Liver (tissue), 9 donors: ENCODE measurements around the gene MIEN1. TPM values are rescaled to one million over a fixed set of nuclear protein-coding genes. Genes with fewer than 3 reads are reported as not detected.

Source experiments
- DNase-seq: peaks from one replicate; pipeline ENCODE4 v3.0.0-alpha.2; 2017; ENCODE audit warnings: low spot score
- H3K27ac ChIP-seq, 2 donors: one replicate each; pipeline ENCODE4 v1.7.0; 2013; ENCODE audit warnings: inconsistent platforms in 2 of 2, low read length in 2 of 2, control low read depth in 1 of 2, low read depth in 1 of 2, mild to moderate bottlenecking in 1 of 2
- H3K27me3 ChIP-seq, 4 donors: one replicate each; pipeline versions ENCODE4 v1.6.1 to v1.7.0; 2013; ENCODE audit warnings: low read length in 3 of 4, inconsistent platforms in 1 of 4, mild to moderate bottlenecking in 1 of 4, moderate library complexity in 1 of 4; ENCODE audit not compliant: control insufficient read depth in 4 of 4, insufficient read depth in 4 of 4
- H3K36me3 ChIP-seq, 4 donors: one replicate each; pipeline versions ENCODE4 v1.6.1 to v1.7.0; 2013; ENCODE audit warnings: low read length in 3 of 4, mild to moderate bottlenecking in 3 of 4, low read depth in 1 of 4, moderate library complexity in 1 of 4; ENCODE audit not compliant: control insufficient read depth in 4 of 4, insufficient read depth in 3 of 4
- H3K4me1 ChIP-seq, 4 donors: one replicate each; pipeline versions ENCODE4 v1.6.1 to v1.7.0; 2013; ENCODE audit warnings: low read length in 3 of 4, mild to moderate bottlenecking in 3 of 4, moderate library complexity in 1 of 4; ENCODE audit not compliant: control insufficient read depth in 4 of 4, insufficient read depth in 4 of 4
- H3K4me3 ChIP-seq, 3 donors: one replicate each; pipeline versions ENCODE4 v1.6.1 to v1.7.0; 2013; ENCODE audit warnings: low read length in 3 of 3, control low read depth in 1 of 3, low read depth in 1 of 3, mild to moderate bottlenecking in 1 of 3
- H3K9ac ChIP-seq, 2 donors: one replicate each; pipeline ENCODE4 v1.7.0; 2013; ENCODE audit warnings: low read length in 2 of 2, mild to moderate bottlenecking in 2 of 2, moderate library complexity in 2 of 2, control low read depth in 1 of 2, low read depth in 1 of 2
- H3K9me3 ChIP-seq, 4 donors: one replicate each; pipeline versions ENCODE4 v1.6.1 to v1.7.0; 2013; ENCODE audit warnings: low read length in 3 of 4; ENCODE audit not compliant: control insufficient read depth in 4 of 4
- ATF3 ChIP-seq: IDR thresholded peaks from 2 replicates; pipeline ENCODE4 v1.6.1; 2016; ENCODE audit warnings: antibody characterized with exemption
- EGR1 ChIP-seq, 2 donors: IDR thresholded peaks; 2 replicates each; pipeline ENCODE4 v1.6.1; 2016 to 2018; ENCODE audit warnings: antibody characterized with exemption in 2 of 2, low read depth in 2 of 2
- GABPA ChIP-seq, 2 donors: IDR thresholded peaks in 1 of 2; conservative IDR thresholded peaks in 1 of 2; 2 replicates each; pipeline ENCODE4 v1.6.1; 2016; ENCODE audit warnings: antibody characterized with exemption in 2 of 2, mild to moderate bottlenecking in 1 of 2, moderate library complexity in 1 of 2
- HNF4G ChIP-seq: IDR thresholded peaks from 2 replicates; pipeline ENCODE4 v1.6.1; 2016; ENCODE audit warnings: antibody characterized with exemption
- JUND ChIP-seq, 2 donors: IDR thresholded peaks; 2 replicates each; pipeline ENCODE4 v1.6.1; 2016; ENCODE audit warnings: antibody characterized with exemption in 2 of 2
- NR2F2 ChIP-seq: IDR thresholded peaks from 2 replicates; pipeline ENCODE4 v1.6.1; 2016; ENCODE audit warnings: antibody characterized with exemption
- RAD21 ChIP-seq, 2 donors: IDR thresholded peaks; 2 replicates each; pipeline ENCODE4 v1.6.1; 2016; ENCODE audit warnings: antibody characterized with exemption in 2 of 2, mild to moderate bottlenecking in 2 of 2
- RXRA ChIP-seq, 2 donors: IDR thresholded peaks; 2 replicates each; pipeline ENCODE4 v1.6.1; 2017 to 2018; ENCODE audit warnings: antibody characterized with exemption in 2 of 2, mild to moderate bottlenecking in 1 of 2
- SP1 ChIP-seq: IDR thresholded peaks from 2 replicates; pipeline ENCODE4 v1.6.1; 2018; ENCODE audit warnings: antibody characterized with exemption, mild to moderate bottlenecking
- TAF1 ChIP-seq: conservative IDR thresholded peaks from 2 replicates; pipeline ENCODE4 v1.6.1; 2016; ENCODE audit warnings: antibody characterized with exemption, mild to moderate bottlenecking
- YY1 ChIP-seq: IDR thresholded peaks from 2 replicates; pipeline ENCODE4 v1.6.1; 2016; ENCODE audit warnings: antibody characterized with exemption, mild to moderate bottlenecking
- WGBS: extraction: QIAGEN DNeasy Blood & Tissue Kit; methylation state at CpG from one replicate; pipeline ENCODE4 v1.1.7; 2013; 5-methylcytosine and 5-hydroxymethylcytosine counted together
- polyA plus RNA-seq, 2 donors: library from polyadenylated mRNA; stranded (reverse) in 1 of 2; unstranded in 1 of 2; fragments of 200-250 nt in 1 of 2; fragments of >200 nt in 1 of 2; fragmentation: Nextera tagmentation in 1 of 2; extraction: Ambion mirVana in 1 of 2; gene quantifications; one replicate each; pipeline versions ENCODE4 v1.2.1 to v1.2.3, GENCODE V29; 2013 to 2015
- total RNA-seq, 2 donors: library from RNA; depleted of rRNA; stranded (reverse); fragments of >200 nt; gene quantifications; one replicate each; pipeline ENCODE4 v1.2.3, GENCODE V29; 2014
- TF ChIP-seq, protein P1 (sequence below): IDR thresholded peaks from 2 replicates; pipeline ENCODE4 v1.6.1; 2016; ENCODE audit warnings: antibody characterized with exemption, mild to moderate bottlenecking
- TF ChIP-seq, protein P2 (sequence below): IDR thresholded peaks from 2 replicates; pipeline ENCODE4 v1.6.1; 2016; ENCODE audit warnings: antibody characterized with exemption
- TF ChIP-seq, protein P3 (sequence below): fragments of 150-350 bp; IDR thresholded peaks from 2 replicates; pipeline ENCODE4 v1.5.1; 2017; ENCODE audit warnings: improper control_type of control experiment, low read depth, low read length; ENCODE audit not compliant: missing input control
- TF ChIP-seq, protein P4 (sequence below): IDR thresholded peaks from 2 replicates; pipeline ENCODE4 v1.6.1; 2016; ENCODE audit warnings: antibody characterized with exemption
- donor health status: healthy.
- donor health status: healthy.
- donor health status: healthy.
- donor health status: healthy.
- donor health status: healthy.

MIEN1 gene
- total and polyA plus RNA-seq, 4 donors = 11.1 to 99.0 (median 29.0) TPM

DNA sequence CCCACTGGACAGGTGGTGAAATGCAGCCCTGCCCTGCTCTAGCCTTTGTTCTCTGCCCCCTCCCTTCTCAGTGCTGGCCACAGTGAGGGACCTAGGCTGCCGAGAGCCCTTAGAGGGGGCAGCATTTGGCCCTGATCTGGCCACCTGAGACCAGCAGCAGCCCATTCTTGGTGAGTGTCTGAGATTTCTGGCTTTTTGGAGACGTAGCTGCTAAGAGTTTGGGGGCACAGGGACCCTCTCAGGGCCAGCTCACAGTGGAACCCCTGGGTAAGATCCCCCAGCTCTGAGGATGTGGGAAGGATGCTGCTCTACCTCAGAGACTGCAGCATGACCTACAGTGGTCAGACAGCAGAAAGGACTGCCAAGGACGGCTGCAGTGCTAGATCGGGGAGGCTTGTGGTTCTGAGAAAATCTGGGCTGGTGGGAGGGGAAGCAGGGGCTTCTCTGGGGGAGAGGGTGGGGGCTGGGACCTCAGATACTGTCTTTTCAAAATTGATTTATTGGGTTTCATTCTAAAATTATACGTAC is 20.7 kb upstream of the MIEN1 start:
- no peak for DNase-seq
- Histone ChIP-seq H3K4me3 (no peak overlapping the region), H3K27ac (no peak overlapping the region), H3K27me3 (no peaks in the 10 kb centered on the region), H3K9me3 (no peaks in the 10 kb centered on the region), H3K4me1 (peaks cover 2 to 14% (median 4%) of the 10 kb centered on the region in 4 donors), H3K36me3 (peaks cover 0 to 6% (median under 1%) of the 10 kb centered on the region in 4 donors), H3K9ac (no peak overlapping the region)
- 80% methylated on average over 5 of the region's 5 CpGs for WGBS
- TF ChIP-seq ATF3 (no peak), TAF1 (no peak), RAD21 (IDR thresholded peaks at IDR 0.05) (no peak), JUND (IDR thresholded peaks at IDR 0.05) (no peak), GABPA (IDR thresholded peaks at IDR 0.05 in 1 of 2, conservative IDR thresholded peaks at IDR 0.05 in 1 of 2) (no peak), NR2F2 (no peak), HNF4G (no peak), EGR1 (IDR thresholded peaks at IDR 0.05; ENCODE audit: low read depth in 2 of 2) (no peak), RXRA (IDR thresholded peaks at IDR 0.05) (no peak), SP1 (no peak)
- TF ChIP-seq, protein P1, sequence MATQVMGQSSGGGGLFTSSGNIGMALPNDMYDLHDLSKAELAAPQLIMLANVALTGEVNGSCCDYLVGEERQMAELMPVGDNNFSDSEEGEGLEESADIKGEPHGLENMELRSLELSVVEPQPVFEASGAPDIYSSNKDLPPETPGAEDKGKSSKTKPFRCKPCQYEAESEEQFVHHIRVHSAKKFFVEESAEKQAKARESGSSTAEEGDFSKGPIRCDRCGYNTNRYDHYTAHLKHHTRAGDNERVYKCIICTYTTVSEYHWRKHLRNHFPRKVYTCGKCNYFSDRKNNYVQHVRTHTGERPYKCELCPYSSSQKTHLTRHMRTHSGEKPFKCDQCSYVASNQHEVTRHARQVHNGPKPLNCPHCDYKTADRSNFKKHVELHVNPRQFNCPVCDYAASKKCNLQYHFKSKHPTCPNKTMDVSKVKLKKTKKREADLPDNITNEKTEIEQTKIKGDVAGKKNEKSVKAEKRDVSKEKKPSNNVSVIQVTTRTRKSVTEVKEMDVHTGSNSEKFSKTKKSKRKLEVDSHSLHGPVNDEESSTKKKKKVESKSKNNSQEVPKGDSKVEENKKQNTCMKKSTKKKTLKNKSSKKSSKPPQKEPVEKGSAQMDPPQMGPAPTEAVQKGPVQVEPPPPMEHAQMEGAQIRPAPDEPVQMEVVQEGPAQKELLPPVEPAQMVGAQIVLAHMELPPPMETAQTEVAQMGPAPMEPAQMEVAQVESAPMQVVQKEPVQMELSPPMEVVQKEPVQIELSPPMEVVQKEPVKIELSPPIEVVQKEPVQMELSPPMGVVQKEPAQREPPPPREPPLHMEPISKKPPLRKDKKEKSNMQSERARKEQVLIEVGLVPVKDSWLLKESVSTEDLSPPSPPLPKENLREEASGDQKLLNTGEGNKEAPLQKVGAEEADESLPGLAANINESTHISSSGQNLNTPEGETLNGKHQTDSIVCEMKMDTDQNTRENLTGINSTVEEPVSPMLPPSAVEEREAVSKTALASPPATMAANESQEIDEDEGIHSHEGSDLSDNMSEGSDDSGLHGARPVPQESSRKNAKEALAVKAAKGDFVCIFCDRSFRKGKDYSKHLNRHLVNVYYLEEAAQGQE = no peak
- TF ChIP-seq, protein P2, sequence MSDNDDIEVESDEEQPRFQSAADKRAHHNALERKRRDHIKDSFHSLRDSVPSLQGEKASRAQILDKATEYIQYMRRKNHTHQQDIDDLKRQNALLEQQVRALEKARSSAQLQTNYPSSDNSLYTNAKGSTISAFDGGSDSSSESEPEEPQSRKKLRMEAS = no peak
- TF ChIP-seq, protein P3, sequence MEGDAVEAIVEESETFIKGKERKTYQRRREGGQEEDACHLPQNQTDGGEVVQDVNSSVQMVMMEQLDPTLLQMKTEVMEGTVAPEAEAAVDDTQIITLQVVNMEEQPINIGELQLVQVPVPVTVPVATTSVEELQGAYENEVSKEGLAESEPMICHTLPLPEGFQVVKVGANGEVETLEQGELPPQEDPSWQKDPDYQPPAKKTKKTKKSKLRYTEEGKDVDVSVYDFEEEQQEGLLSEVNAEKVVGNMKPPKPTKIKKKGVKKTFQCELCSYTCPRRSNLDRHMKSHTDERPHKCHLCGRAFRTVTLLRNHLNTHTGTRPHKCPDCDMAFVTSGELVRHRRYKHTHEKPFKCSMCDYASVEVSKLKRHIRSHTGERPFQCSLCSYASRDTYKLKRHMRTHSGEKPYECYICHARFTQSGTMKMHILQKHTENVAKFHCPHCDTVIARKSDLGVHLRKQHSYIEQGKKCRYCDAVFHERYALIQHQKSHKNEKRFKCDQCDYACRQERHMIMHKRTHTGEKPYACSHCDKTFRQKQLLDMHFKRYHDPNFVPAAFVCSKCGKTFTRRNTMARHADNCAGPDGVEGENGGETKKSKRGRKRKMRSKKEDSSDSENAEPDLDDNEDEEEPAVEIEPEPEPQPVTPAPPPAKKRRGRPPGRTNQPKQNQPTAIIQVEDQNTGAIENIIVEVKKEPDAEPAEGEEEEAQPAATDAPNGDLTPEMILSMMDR = no peak

GRCh38 chr17:39750131-39751015 is 20.0 kb upstream of the MIEN1 start:
- WGBS = 48% methylated on average over 9 of the region's 9 CpGs
- peaks cover 1 to 8% (median 2%) of the 10 kb centered on the region in 4 donors for H3K36me3 ChIP-seq
- H3K9me3 ChIP-seq = no peaks in the 10 kb centered on the region
- no peak overlapping the region for H3K4me3 ChIP-seq
- no peak overlapping the region for H3K9ac ChIP-seq
- no peak for TF ChIP-seq JUND (IDR thresholded peaks at IDR 0.05)
- TF ChIP-seq EGR1 (IDR thresholded peaks at IDR 0.05; ENCODE audit: low read depth in 2 of 2) = no peak
- TF ChIP-seq YY1 = no peak
- TF ChIP-seq, protein P4, sequence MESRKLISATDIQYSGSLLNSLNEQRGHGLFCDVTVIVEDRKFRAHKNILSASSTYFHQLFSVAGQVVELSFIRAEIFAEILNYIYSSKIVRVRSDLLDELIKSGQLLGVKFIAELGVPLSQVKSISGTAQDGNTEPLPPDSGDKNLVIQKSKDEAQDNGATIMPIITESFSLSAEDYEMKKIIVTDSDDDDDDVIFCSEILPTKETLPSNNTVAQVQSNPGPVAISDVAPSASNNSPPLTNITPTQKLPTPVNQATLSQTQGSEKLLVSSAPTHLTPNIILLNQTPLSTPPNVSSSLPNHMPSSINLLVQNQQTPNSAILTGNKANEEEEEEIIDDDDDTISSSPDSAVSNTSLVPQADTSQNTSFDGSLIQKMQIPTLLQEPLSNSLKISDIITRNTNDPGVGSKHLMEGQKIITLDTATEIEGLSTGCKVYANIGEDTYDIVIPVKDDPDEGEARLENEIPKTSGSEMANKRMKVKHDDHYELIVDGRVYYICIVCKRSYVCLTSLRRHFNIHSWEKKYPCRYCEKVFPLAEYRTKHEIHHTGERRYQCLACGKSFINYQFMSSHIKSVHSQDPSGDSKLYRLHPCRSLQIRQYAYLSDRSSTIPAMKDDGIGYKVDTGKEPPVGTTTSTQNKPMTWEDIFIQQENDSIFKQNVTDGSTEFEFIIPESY = no peak
- TF ChIP-seq, protein P1 = no peak
- no peak overlapping the region for H3K27ac ChIP-seq
- no peaks in the 10 kb centered on the region for H3K27me3 ChIP-seq
- DNase-seq = no peak
- H3K4me1 ChIP-seq = peaks cover 2 to 14% (median 4%) of the 10 kb centered on the region in 4 donors
